Raji (cell line): Measurements from ENCODE around the gene PLXNA3.

Experiments
- POLR2A ChIP-seq: IDR thresholded peaks from 2 replicates; pipeline ENCODE4 v1.6.1; 2011; ENCODE audit warnings: low read depth, low read length, control low read depth; ENCODE audit not compliant: insufficient read depth

The PLXNA3 gene

DNA sequence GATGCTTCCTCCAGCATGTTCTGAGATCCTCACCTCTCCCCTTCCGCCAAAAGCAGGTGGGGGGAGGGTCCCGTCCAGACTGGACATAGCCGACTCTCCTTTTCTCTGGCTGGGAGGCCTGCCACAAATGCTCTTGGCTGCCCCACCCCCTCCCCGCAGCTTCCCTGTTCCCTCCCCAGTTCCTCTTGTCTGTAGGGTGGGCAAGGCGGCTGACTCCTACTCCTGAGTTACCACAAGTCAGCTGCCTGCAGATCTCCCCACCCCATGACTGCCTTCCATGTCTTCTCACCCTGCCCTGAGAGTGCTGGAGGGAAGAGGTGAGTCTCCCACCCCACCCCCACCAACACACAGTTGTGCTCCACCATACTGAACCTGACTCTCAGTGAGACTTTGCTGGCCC lies 26.7 kb upstream of the PLXNA3 start:
- TF ChIP-seq POLR2A, result no peak

DNA sequence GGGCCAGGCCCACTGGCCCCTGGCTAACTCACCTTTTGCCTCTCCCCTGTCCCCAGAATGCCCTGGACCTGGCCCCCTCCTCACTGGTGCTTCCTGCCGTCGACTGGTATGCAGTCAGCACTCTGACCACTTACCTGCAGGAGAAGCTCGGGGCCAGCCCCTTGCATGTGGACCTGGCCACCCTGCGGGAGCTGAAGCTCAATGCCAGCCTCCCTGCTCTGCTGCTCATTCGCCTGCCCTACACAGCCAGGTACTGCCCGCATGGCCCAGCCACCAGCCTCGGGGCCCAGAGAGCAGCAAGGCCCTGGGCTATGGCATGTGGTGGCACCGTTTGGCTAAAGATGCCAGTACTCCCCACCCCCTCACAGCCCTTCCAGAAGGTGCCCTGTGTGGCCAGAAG lies 25.9 kb upstream of the PLXNA3 start:
- no peak for TF ChIP-seq POLR2A

DNA sequence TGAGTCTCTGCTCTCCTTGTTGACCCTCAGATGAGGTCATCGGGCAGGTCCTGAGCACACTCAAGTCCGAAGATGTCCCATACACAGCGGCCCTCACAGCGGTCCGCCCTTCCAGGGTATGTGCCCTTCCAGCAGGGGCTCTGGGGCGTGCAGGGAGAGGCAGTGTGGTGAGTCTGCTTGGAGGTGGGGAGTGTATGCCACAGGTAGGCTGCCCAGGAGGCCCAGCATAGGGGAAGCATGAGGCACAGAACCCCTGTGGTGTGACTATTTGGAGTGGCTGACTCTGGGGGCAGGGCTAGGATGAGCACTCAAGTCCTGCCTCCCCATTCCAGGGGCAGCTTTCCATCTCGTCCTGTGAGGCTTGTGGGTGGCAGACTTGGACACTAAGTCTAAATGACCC lies 24.5 kb upstream of the PLXNA3 start:
- TF ChIP-seq POLR2A, result no peak

DNA sequence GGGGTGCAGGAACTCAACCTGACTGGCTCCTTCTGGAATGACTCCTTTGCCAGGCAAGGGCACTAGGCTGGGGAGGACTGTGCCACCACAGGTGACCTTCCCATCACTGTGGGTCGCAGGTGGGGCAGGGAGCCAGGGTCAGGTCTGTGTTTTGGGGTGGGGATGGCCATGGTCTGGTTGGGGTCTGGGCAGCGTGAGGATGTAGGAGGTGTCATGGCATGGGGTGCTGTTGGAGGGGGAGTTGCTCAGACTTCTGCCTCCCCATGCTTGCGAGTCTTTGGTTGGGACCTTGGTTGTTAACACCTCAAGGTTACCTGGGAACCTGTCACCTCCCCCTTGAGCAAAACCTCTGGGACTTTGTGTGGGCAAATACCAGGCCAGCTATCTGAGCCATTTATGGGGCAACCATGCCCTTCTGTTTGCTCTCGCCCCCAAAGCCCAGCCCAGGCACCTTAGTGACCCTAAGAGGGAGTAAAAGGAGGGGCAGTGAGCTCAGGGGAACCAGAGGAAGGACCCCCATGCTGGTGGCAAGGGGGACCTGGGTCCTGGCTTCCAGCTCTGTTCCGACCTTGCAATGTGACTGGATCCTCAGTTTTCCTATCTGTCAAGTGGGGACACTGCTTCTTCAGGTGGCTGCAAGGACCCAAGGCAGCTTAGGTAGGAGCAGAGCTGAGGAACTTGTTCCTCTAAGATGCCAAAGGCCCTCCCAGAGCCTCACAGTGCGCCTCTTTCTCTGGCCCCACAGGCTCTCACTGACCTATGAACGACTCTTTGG lies 23.5 kb upstream of the PLXNA3 start:
- no peak for TF ChIP-seq POLR2A

DNA sequence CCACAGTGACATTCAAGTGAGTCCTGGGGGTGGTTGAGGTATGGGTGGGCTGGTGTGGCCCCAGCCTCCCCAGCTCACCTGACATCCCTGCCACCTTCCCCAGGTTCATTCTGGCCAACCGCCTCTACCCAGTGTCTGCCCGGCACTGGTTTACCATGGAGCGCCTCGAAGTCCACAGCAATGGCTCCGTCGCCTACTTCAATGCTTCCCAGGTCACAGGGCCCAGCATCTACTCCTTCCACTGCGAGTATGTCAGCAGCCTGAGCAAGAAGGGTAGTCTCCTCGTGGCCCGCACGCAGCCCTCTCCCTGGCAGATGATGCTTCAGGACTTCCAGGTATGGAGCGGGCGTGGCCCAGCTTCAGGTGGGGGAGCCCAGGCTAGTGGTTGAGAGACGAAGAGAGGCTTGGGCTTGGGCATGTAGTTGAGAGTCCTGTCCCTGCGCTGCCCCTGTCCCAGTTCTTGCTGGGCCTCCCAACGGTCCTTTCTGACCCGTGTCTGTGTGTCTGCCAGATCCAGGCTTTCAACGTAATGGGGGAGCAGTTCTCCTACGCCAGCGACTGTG lies 22.8 kb upstream of the PLXNA3 start:
- no peak for TF ChIP-seq POLR2A

DNA sequence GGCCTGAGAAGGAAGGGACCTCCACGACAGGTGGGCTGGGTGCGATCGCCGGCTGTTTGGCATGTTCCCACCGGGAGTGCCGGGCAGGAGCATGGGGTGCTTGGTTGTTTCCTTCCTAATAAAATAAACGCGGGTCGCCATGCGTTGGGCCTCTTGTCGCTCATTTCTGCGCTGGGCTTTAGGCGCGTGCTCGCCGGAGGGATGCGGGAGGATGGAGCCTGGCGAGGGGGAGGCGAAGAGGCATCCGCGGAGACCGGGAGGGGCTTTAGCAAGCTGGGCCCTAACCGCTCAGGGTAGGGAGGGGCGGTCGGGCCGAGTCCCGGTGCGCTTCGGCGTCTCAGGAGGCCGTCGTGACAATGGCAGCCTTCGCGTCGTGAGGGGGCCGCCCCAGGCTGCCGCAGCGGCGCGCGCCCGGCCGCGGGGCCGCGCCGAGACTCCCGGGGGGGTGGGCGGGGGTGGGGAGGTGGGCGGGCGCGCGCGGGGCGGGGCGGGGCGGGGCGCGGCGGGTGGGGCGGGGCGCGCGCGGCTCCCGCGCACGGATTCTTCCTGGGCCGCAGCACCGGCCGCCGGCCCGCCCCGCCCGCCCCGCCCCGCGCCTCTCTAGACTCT lies 21.6 kb upstream of the PLXNA3 start:
- no peak for TF ChIP-seq POLR2A

DNA sequence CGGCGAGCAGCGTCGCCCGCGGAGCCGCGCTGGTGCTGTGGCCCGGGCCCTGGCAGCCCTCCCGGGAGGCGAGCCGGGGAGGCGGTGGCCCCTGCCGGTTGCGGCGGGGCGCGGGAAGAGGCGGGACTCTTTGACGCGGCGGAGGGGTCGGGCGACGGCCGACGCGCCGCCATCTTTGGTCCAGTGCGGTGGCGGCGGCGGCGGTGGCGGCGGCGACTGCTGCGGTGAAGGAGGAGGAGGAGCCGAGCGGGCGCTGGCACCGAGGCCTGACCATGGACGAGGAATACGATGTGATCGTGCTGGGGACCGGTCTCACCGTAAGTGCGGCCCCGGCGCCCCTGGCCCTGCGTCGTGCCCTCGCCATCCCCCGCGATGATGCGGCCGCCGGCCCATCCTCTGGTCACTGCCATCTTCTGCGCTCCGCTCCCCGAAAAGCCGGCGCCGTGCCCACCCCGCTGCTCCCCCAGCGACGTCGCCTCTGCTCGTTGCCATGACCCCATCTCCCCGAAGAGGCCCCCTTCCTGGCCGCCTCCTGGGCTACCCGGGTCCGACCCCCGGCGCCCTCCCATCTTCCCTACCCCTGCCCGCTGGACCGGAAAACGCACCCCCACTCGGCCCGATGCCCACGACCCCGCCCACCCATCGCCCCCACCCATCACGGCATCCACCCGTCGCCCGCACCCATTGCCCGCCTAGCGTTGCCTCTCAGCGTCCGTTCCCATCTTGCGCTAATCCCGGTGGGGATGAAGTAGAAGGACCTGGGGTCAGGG lies 20.9 kb upstream of the PLXNA3 start, which contains the start of gene GDI1:
Gene GDI1, plus strand, starts transcription at position 172 of the 770 bp plus-strand sequence. Its CDS starts 101 bp downstream, at position 273.
- TF ChIP-seq POLR2A, result peak; percentile 66

DNA sequence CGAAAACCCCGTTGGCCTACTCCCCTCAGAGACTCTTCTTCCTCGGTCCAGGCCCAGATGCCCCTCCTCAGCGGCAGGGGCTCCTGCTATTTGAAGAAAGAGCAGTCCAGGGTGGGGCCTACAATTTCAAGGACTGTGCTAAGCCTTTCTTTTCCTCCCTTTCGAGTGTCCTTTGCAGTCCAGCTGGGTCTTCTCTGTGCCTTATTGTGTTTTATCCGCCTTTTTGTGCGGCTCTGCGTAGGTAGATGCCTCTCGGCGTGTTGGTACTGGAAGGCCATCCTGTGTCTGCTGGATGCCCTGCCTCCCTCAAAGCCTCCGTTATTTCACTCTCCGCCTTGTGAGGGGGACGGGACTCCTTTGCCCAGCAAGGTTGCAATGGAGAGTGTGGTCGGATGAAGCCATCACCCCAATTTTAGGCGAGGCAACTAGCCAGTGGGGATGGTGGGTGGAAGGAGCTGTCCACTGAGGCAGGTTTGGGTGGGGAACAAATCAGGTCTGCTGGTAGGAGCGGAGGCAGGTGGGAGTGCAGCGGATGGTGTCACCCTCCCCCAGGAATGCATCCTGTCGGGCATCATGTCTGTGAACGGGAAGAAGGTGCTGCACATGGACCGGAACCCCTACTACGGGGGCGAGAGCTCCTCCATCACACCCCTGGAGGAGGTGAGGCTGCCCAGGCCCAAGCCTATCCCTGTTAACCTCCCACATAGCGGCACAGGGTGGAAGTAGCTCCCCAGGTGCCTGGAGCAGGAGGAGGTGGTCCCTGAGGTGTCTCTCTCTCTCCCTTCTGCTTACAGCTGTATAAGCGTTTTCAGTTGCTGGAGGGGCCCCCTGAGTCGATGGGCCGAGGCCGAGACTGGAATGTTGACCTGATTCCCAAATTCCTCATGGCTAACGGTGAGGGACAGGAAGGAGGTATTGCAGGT lies 19.8 kb upstream of the PLXNA3 start:
- no peak for TF ChIP-seq POLR2A

DNA sequence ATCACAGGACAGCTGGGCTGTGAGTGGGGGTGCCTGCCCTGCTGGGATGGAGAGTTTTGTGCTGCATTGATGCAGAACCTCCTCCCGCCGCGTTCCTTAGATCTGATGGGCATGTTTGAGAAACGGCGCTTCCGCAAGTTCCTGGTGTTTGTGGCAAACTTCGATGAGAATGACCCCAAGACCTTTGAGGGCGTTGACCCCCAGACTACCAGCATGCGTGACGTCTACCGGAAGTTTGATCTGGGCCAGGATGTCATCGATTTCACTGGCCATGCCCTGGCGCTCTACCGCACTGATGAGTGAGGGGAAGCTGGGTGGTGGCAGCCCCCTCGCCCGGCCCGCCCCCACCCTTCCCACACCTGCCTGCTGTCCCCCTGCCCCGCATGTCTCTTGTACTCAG lies 18.2 kb upstream of the PLXNA3 start:
- no peak for TF ChIP-seq POLR2A

DNA sequence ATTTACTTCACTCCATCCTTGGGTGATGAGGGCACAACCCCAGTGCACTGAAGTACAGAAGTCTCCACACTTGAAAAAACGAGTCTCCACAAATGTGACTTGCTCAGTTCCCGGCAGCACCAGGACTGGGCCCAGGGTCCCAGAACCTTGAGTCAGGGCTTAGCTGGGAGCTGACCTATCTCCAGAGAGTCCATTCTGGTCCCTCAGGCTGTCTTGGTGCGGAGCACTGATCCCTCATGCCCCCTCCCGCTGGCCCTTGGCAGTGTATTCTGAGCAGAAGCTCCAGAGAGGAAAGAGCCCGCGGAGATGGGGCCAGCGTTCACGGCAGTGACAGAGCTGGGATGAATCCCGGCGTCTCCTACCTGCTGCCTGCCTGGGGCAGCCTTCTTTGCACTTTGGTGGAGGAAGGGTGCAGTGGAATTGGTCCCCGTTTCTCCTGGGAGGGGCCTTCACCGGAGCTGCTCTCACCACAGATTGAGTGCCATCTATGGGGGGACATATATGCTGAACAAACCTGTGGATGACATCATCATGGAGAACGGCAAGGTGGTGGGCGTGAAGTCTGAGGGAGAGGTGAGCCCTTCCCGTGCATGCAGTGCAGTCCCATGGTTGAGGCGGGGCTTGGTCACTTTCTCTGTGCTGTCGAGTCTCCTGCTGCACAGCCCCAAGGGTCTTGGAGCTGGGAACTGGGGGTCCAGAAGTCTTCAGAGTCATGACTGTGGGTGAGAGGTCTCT lies 17.3 kb upstream of the PLXNA3 start:
- TF ChIP-seq POLR2A, result no peak

DNA sequence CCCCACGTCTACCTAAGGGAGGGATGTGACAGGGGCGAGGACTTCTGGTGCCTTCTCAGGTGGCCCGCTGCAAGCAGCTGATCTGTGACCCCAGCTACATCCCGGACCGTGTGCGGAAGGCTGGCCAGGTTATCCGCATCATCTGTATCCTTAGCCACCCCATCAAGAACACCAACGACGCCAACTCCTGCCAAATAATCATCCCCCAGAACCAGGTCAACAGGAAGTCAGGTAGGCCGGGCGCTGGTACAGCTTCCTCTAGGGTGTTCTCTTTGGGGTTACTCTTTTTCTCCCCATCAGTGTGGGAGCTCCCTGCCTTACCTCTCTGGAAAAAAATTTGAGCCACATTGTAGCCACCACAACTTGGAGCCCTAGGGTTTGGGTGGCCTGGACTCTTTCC lies 16.5 kb upstream of the PLXNA3 start:
- no peak for TF ChIP-seq POLR2A

DNA sequence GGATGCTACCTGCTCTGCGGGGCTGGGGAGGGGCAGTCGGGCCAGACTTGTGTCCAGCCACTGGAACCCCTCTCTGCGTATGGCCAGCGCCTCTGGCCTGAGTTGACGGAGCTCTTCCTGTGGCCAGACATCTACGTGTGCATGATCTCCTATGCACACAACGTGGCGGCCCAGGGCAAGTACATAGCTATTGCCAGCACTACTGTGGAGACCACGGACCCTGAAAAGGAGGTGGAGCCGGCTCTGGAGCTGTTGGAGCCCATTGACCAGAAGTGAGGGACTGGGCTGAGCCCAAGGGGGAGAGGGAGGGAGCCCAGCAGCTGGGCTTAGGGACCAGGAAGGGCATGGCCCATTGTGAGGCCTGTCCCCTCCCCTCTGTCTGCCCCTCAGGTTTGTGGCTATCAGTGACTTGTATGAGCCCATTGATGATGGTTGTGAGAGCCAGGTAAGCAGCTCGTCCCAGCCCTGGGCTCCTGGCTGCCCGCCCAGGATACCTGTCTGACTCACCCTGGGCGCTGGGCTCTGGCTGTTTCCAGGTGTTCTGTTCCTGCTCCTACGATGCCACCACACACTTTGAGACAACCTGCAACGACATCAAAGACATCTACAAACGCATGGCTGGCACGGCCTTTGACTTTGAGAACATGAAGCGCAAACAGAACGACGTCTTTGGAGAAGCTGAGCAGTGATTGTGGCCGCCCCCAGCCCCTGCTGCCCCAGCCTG lies 15.9 kb upstream of the PLXNA3 start:
- no peak for TF ChIP-seq POLR2A

DNA sequence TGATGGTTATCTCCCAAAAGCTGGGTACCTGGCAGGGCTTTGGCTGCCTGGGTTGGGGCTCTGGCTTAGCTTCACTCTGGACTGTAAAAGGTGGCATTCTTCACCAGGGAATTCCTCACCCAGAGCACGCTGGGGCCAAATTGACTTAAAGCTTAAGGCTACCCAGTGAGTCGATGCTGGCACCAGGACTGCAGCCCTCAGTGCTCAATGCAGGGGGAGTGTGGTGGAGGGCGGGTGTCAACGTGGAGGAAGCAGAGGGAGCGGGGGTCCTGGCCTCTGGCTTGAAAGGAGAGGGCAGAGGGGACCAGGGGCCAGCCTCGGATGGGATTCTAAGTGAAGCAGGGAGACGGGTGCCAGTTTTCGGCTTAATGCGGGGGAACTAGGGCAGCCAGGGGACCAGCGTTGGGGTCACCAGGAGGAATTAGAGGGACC lies 14.6 kb upstream of the PLXNA3 start:
- no peak for TF ChIP-seq POLR2A

DNA sequence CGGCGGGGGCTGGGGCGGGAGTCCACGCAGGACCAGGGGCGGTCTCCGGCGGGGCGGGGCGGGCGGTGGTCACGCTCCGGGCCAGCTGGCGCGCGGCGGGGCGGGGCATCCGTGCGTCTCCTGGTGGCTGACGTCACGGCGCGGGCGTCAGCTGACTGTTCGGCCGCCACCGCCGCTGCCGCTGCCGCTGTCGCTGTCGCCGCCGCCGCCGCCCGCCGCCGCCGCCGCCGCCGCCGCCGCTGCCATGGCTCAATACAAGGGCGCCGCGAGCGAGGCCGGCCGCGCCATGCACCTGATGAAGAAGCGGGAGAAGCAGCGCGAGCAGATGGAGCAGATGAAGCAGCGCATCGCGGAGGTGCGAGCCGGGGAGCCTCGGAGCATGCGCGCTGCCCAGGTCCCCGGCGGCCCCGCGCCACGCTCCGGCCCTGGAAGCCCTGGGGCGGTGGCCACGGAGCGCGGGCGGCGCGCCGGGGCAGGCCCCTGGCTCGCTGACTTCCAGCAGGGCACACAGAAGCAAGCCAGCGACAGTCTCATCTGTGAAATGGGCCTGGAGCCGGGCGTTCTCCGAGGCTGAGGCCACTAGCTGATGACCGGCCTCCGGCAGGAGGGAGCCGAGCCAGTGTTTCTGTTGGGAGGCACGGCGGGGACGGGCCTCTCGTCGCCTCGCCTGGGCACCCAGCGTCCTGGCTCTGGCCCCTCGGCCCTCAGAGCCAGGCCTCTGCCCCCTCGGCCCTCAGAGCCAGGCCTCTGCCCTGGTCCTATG lies 13.9 kb upstream of the PLXNA3 start, which contains the start of gene FAM50A:
Gene FAM50A, plus strand, starts transcription at position 150 of the 763 bp plus-strand sequence. Its CDS starts 95 bp downstream, at position 245.
- 0 out of 2 replicates have a peak, but pooled peaks have one; percentile 21 for TF ChIP-seq POLR2A
